Rectal smooth muscle tissue (tissue), 1 donor: ENCODE data around the gene LRRC8B.
"Not testable (repeated sequence)": the region's sequence is repeated elsewhere in the genome, so short reads cannot be mapped to it uniquely, and the experiment has no call there.

Source experiments
- H3K27ac ChIP-seq: one replicate; pipeline ENCODE4 v1.7.0; 2013; ENCODE audit warnings: low read depth, low read length, inconsistent platforms
- H3K27me3 ChIP-seq: one replicate; pipeline ENCODE4 v1.7.0; 2013; ENCODE audit warnings: low read length; ENCODE audit not compliant: control insufficient read depth, insufficient read depth
- H3K36me3 ChIP-seq: one replicate; pipeline ENCODE4 v1.7.0; 2013; ENCODE audit warnings: low read length; ENCODE audit not compliant: control insufficient read depth, insufficient read depth
- H3K4me1 ChIP-seq: one replicate; pipeline ENCODE4 v1.7.0; 2013; ENCODE audit warnings: low read length; ENCODE audit not compliant: control insufficient read depth, insufficient read depth
- H3K4me3 ChIP-seq: one replicate; pipeline ENCODE4 v1.7.0; 2013; ENCODE audit warnings: low read length
- H3K9ac ChIP-seq: one replicate; pipeline ENCODE4 v1.7.0; 2013; ENCODE audit warnings: low read length

LRRC8B gene

DNA sequence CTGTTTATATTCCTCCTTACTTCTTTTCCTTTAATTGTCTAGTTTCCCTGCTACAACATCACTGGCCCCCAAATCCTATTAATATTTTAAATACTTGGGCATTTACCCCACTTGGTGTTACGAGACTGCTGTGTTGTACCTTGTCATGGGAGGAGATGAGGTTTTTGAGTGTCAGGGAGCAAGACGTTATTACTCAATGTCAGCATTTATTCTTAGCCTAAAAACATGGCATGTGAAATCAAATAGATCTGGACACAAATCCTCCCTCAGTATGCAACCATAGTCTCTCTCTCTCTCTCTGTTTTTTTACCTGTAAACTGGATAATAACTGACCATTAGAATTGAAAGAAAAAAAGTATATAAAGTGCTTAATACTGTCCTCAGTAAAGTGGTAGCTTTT, 4.6 kb downstream of the LRRC8B start:
- Histone ChIP-seq H3K36me3 (no peaks in the 10 kb centered on the region), H3K27ac (no peak overlapping the region), H3K4me1 (peaks cover under 1% of the 10 kb centered on the region), H3K9ac (no peak overlapping the region), H3K27me3 (no peaks in the 10 kb centered on the region), H3K4me3 (no peak overlapping the region)

DNA sequence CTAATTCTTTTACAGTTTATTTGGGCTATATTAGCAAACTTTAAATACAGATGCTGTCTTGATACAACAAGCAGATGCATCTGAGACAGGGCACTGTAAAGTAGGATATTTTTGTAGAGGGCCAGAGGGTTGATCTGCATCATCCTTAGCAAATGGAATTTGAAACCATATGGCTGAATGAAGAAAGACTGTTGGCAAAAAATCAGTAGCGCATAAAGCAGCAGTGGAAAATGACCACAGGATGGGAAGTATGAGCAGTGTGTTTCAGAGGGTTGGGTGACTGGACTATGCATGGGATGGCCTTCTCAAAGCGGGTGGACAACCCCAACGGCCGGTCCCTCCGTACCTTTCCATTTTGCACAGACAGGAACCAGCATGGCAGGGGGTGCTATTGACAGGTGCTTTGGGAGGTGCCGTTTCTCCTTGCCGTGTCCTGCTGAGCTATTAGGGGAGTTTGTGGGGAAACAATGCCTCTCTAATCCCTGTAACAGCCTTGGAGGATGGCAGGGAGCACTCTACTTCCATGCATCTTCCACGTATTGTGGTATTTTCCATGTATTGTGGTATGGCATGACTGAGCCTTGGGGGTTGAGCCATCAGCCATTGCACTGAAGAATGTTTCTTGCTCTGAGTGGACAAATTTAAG, 5.9 kb downstream of the LRRC8B start:
- H3K36me3 ChIP-seq: no peaks in the 10 kb centered on the region
- H3K9ac ChIP-seq: no peak overlapping the region
- H3K4me3 ChIP-seq: no peak overlapping the region
- H3K27ac ChIP-seq: no peak overlapping the region
- H3K27me3 ChIP-seq: no peaks in the 10 kb centered on the region
- H3K4me1 ChIP-seq: no peaks in the 10 kb centered on the region

DNA sequence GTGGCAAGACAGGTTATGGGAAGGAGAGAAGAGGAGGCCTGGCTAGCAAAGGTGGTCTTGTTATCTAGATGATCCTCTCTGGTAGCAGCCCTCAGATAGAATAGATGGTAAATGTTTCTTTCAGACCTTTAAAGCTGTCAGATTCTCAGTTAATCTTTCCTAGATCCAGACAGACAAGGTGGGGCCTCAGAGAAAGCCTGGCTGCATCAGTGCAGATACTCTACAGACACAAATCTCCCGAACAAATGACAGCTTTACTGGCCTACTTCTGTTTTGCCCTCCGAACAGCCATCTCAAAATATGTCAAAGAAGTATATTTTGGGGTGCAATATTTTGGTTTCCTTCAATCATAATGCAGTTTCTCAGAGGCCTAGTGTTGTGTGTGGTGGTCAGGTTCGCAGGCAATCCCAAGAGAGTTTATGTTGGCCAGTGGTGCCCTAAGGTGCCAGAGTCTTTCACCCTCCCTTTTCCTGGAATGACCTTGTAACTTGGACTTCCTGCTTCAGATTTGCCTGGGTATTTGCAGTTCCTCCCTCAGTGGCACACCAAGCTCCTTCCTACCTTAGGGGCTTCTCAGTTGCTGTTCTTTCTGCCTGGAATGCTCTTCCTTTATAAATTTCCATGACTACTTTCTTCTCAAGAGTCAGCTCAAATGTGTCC, 7.0 kb downstream of the LRRC8B start:
- Histone ChIP-seq H3K4me3 (no peak overlapping the region), H3K9ac (no peak overlapping the region), H3K4me1 (no peaks in the 10 kb centered on the region), H3K27me3 (no peaks in the 10 kb centered on the region), H3K27ac (no peak overlapping the region), H3K36me3 (no peaks in the 10 kb centered on the region)

DNA sequence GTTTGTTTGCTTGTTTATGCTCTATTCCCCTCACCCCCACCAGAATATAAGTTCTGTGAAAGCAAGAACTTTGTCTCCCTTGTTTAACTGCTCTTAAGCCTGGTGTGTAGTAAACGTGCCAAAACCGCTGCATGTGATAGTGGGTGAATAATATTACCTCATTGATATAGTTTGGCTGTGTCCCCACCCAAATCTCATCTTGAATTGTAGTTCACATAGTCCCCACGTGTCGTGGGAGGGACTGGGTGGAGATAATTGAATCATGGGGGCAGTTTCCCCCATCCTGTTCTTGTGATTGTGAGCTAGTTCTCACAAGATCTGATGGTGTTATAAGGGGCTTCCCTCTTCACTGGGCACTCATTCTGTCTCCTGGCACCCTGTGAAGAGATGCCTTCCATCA, 7.6 kb downstream of the LRRC8B start:
- no peak overlapping the region for H3K27ac ChIP-seq
- no peak overlapping the region for H3K9ac ChIP-seq
- no peak overlapping the region for H3K4me3 ChIP-seq
- no peaks in the 10 kb centered on the region for H3K4me1 ChIP-seq
- H3K36me3 ChIP-seq: no peaks in the 10 kb centered on the region
- no peaks in the 10 kb centered on the region for H3K27me3 ChIP-seq

DNA sequence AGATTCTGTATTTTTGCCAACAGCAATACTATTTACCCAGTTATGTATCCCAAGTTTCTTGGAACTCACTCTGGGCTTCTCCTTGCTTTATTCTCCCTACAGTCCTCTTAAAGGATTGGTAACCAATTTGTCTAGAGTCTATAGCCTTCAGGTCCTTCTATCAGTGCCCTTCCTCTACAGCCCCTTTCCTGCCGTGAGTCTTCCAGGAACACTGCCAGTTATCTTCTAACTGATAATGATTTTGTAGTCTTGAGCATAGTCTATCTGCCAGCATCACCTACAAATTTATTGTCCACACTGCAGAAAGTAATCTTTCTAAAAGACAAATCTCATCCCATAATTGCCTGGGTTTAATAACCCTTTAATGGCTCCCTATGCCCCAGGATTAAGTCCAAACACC, 8.2 kb downstream of the LRRC8B start:
- Histone ChIP-seq H3K27ac (no peak overlapping the region), H3K4me1 (no peaks in the 10 kb centered on the region), H3K27me3 (no peaks in the 10 kb centered on the region), H3K36me3 (no peaks in the 10 kb centered on the region), H3K4me3 (no peak overlapping the region), H3K9ac (no peak overlapping the region)

DNA sequence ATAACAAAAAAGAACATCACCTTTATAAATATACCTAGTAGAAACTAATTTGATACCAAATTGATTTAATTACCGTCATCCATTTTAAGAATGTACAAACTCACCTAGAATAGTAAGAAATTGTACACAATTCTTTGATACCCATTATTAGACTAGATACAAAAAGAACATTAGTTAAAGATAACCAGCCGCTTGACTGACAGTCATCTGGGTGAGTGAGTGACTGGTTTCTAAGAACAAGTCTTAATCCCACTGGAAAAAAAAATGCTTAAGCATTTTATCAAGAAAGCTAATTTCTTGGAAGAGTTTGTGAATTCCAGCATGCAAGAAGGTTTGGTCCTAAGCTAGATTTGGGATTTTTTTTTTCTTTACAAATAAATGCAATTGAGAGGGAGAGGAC, 10.9 kb downstream of the LRRC8B start:
- H3K36me3 ChIP-seq: no peaks in the 10 kb centered on the region
- H3K4me3 ChIP-seq: no peak overlapping the region

DNA sequence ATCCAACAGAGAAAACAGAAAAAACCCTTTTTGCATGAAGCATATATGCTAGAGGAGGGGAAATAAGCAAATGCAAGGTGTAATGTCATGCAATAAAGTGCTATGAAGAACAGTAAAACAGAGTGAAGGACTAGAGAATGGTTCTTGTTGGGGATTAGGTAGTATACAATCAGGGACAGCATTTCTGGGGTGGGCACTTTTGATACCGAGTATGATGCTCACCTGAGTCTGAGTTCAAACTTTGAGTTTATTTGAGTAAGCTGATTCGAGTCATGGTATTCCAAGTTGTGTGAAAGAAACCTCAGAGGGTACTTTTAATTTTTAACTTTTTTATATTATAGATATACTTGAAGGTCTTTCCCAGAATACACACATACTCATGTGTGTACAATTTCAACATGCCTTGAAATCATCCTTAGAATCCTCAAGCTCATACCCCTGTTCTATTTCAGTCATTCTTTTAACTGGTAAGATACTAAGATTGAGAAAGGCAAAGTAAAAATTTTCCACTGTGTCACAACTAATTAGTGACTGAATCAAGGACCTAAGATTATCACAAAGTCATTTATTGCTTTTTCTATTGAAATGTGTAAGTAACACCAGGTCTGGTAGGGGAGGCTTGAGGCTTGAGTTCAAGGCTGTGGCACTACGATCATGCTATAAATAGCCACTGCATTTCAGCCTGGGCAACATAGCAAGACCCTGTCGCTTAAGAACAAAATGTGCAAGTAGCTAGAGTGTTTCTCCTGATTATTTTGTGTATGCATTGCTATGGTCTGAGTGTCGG, 12.1 kb downstream of the LRRC8B start:
- Histone ChIP-seq H3K27me3 (no peaks in the 10 kb centered on the region), H3K36me3 (no peaks in the 10 kb centered on the region)

More for the DNA sequence above, 10.9 kb downstream of the LRRC8B start:
- Histone ChIP-seq H3K4me1 (no peaks in the 10 kb centered on the region), H3K27me3 (no peaks in the 10 kb centered on the region), H3K27ac (no peak overlapping the region), H3K9ac (no peak overlapping the region)

DNA sequence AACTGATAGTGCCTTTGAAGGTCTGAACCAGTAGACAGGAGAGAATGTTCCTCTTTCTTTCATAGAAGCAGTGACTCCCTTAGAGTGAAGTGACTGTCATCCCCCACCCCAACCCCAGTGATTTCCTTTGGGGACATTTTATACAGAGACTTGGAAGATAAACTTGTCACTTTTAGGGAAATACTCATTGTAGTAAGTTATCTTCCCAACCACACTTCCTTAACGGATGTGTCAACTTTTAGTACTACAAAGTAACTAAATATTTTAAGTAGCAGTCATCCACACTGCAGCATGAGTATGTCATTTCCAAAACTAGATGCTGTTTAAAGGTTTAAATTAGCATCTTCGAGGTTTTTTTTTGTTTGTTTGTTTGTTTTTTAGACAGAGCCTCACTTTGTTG, 13.7 kb downstream of the LRRC8B start:
- Histone ChIP-seq H3K27me3 (no peaks in the 10 kb centered on the region), H3K36me3 (no peaks in the 10 kb centered on the region), H3K9ac (no peak overlapping the region), H3K27ac (no peak overlapping the region), H3K4me3 (no peak overlapping the region), H3K4me1 (no peaks in the 10 kb centered on the region)

More for the DNA sequence above, 12.1 kb downstream of the LRRC8B start:
- no peak overlapping the region for H3K27ac ChIP-seq
- H3K4me3 ChIP-seq: no peak overlapping the region
- H3K9ac ChIP-seq: no peak overlapping the region
- H3K4me1 ChIP-seq: no peaks in the 10 kb centered on the region

DNA sequence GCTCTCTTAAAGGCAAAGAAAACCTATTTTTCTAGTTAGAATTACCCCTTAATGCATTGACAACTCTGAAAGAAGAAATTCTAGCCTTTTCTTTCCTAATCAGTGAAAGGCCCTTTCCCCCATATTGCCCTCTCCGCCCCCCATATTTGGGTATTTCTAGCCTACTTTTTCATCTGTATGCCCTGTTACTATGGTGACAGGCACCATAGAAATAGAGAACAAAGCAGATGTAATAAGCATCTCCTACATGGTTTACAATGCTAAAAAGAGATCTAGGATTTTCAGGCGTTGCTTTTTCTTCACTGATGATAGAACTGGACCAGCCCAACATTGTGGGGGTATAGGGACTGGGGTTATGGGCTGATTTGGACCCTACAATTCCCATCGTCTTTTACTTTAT, 14.5 kb downstream of the LRRC8B start:
- Histone ChIP-seq H3K27ac (no peak overlapping the region), H3K27me3 (no peaks in the 10 kb centered on the region), H3K9ac (no peak overlapping the region), H3K36me3 (no peaks in the 10 kb centered on the region), H3K4me1 (no peaks in the 10 kb centered on the region), H3K4me3 (no peak overlapping the region)

DNA sequence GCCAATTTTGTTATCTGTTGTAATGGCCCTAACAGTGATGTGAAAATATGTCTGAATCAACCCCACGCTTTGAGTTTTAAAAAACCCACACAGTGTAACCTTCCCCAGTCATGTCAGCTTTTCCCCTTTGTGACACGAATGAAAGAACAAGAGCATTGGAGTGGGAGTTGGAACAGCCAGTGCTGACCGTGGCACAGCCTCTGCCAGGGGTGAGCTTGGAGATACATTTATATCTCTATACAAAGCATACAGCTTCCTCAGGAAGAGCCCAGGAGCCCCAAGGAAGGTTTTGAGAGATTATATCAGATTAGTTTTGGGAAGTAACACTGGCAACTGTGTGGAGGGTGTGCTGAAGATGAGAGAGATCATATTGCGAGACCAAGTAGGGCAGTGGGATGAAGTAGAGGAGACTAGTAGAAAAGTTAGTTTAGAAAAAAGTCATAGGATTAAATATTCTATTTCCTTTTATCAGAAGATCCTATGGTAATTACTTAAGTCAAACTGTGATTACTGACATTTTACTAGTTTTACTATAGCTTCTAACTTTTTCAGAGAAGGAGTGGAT, 15.9 kb downstream of the LRRC8B start:
- Histone ChIP-seq H3K9ac (no peak overlapping the region), H3K4me1 (no peaks in the 10 kb centered on the region), H3K27ac (no peak overlapping the region), H3K36me3 (no peaks in the 10 kb centered on the region), H3K27me3 (no peaks in the 10 kb centered on the region), H3K4me3 (no peak overlapping the region)

DNA sequence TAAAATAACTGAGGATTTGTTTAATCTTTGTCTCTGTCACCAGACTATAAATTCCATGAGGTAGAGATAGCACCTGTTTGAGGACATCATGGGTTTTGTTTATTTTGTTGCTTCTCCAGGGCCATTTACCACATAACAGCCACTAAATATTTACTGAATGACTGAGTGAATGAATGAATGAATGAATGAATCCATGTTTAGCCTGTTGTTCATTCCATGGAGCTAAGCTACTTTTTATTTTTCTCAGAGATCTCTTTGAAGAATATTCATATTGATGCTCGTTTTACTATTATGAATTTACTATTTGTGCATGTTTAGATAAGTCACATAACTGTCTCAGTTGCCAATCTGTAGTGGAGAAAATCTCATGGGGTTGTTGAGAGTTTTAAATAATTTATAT, 17.7 kb downstream of the LRRC8B start:
- Histone ChIP-seq H3K27ac (no peak overlapping the region), H3K9ac (no peak overlapping the region), H3K4me1 (no peaks in the 10 kb centered on the region), H3K36me3 (no peaks in the 10 kb centered on the region), H3K4me3 (no peak overlapping the region), H3K27me3 (no peaks in the 10 kb centered on the region)

DNA sequence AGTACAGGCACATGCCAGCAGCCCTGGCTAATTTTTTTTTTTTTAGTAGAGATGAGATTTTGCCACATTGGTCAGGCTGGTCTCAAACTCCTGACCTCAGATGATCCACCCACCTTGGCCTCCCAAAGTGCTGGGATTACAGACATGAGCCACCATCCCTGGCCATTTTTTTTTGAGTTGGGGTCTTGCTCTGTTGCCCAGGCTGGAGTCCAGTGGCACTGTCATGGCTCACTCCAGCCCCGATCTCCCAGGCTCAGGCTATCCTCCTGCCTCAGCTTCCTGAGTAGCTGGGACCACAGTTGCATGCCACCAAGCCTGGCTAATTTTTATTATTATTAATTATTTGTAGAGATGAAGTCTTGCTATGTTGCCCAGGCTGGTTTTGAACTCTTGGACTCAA, 19.0 kb downstream of the LRRC8B start:
- H3K9ac ChIP-seq, H3K4me1 ChIP-seq, H3K4me3 ChIP-seq, H3K27me3 ChIP-seq, H3K36me3 ChIP-seq, H3K27ac ChIP-seq: not testable (repeated sequence)
